ENCODE results near the gene NXT1.
A peak's percentile ranks its signal among the peaks of the same experiment; 100 is the strongest.
"Not testable (repeated sequence)": the region's sequence is repeated elsewhere in the genome, so short reads cannot be mapped to it uniquely, and the experiment has no call there.

Gene NXT1

GRCh38 chr20:23331450-23332350 lies 18.9 kb upstream of the NXT1 start:
- DNase-seq = no peak

DNA sequence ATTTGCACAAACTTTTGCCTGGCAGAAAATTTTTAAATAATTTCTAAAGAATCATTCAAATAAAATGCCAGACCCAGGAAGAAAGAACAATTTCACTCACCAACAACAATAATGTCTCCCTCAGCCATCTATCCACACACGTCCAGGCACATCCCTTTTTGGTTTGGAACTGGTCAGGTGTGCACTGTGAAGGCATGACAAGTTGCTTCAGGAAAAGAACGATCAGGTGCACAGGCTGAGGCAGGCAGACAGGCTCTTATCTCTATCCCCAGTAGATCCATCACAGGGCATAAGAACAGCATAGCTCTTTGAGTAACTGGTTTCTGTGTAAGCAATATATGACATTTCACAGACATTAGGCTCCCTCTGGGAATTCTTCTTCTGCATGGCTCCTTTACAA lies 18.1 kb upstream of the NXT1 start:
- no peak for DNase-seq

GRCh38 chr20:23334111-23334510 lies 16.5 kb upstream of the NXT1 start:
- DNase-seq = no peak

DNA sequence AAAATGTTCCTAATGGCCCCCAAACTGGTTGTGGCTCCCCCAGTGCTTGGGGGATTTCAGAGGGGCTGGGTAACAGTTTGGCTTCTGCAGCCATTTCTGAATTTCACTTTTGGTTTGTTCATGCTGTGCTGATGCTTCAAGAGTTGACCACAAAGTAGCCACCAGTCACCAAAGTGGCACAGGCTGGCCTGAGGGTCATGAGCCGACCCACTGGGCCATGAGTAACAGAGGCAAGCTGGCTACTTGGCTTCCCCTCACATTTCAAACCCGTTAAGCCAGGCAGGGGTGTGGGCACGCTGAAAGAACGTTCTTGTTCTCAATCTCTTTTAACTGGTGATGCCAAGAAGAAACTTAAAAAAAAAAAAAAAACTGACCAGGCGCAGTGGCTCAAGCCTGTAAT lies 15.1 kb upstream of the NXT1 start:
- DNase-seq = no peak

DNA sequence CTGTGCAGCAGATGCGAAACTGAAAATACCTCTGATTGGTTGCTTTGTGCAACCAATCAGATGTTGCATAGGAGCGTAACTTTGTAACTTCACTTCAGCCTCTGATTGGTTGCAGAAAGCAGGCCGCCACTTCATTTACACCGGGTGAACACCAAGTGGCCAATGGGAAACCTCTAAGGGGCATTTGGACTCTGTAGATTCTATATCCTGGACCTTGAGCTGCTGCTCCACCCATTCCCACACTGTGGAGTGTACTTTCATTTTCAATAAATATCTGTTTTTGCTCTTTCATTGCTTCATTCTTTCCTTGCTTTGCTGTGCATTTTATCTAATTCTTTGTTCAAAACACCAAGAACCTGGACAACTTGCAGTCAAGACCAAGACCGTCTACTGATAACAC lies 14.1 kb upstream of the NXT1 start:
- no peak for DNase-seq

DNA sequence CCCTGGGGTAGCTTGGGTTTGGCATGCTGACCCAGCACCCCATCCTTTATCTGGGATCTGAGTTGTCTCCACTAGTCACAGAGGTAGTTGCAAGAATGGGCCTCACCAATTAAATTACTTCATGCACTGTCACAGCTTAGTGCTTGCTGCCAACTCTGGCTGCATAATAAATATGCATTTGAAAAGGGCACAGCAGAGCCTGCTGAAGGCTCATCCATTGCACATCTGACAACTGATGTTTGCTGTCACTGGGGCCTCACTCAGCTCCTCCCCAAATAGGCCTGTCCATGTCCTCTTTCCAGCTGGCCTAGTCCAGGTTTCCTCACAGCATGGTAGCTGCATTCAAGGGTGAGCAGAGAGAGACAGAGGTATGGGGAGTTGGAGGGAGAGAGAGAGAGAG lies 13.3 kb upstream of the NXT1 start:
- DNase-seq = no peak

DNA sequence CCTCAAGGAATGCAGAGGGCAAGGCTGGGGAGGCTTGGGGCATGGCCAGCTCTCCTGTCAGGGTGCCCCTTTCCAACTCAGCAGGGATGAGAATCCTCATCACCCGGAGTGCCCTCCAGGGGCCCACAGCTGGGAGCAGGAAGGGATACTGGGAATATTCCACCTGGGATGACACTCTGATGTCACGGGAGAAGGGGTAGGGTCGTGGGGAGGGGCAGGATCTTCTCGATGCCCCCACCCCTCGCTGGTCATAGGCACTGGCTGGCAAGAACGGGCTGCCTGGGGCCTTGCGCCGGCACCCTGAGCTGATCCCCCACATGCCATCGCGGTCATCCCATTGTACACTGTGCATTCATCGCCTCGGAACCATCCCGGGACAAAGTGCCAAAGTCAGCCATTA lies 10.6 kb upstream of the NXT1 start:
- no peak for DNase-seq

DNA sequence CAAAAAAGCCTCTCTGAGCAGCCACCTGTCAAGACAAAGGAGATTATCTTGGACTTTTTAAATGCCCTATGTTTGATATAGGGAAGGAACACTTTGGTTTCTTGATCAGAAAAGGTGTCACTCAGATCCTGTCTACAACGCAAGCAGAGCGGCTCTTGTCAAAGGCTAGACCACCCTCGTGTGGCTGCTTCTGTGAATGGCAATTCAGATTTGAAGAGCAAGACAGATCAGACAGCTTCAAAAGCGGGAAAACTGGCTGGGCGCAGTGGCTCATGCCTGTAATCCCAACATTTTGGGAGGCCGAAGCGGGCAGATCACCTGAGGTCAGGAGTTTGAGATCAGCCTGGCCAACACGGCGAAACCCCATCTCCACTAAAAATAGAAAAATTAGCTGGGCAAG lies 10.1 kb upstream of the NXT1 start:
- peak; percentile 26 to 37 for DNase-seq

DNA sequence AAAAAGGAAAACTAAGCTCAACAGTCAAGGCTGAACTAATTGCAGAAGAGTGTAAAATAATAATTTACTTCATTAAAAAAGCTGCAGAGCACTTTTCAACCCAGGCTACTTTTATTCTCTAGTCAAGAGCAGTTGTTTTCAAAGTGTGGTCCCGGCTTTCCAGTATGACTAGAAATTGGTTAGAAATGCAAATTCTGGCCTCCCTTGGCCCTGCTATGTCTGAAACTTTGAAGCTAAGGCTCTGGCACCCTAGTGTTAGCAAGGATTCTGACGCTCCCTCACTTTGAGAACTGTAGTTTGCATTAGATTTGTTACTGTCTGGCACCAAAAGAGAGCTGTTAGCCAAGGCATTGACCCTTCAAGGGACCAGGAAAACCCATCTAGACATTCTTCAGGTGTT lies 9.5 kb upstream of the NXT1 start:
- DNase-seq = no peak

GRCh38 chr20:23343590-23343989 lies 7.0 kb upstream of the NXT1 start:
- DNase-seq = no peak

DNA sequence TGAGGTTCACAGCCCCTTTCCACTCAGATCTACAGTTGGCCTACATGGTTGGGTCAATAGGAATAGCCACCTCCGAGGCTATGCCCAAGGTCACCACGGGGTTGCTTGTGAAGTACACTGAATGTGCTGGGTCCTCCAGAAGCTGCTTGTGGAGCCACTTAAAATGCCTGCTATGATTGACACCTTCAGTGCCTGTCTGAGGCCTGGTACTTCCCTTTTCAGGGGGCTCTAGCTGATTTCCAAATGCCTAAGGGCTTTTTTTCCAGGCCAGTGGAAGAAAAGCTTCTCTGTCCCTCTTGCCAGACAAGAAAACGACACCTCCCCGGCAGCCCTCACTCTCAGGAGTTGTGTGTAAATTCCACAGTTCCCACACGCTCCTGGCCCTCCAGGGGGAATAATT lies 6.3 kb upstream of the NXT1 start:
- DNase-seq = no peak

- DNase-seq = no peak
These were observed 4.6 kb upstream of the NXT1 start for GRCh38 chr20:23346002-23346401.

DNA sequence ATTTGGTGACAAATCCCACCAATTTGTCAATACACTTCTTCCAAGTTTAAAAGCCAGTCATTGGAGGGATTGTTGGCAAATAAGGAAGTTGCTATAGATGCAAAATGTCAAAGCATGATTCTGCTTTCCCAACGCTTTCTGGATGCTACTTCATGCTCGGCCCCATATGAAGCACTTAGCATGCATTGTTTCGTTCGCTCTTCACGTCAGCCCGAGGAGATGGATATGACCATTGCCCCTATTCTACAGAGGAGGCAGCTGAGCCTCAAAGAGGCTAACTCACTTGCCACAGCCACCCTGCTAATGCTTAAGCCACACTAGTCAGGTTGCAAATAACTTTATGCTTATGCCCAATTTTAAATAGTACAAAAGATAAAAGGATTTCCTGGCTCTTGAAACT lies 2.8 kb upstream of the NXT1 start:
- DNase-seq = no peak

- not testable (repeated sequence) for DNase-seq
These were observed 2.1 kb upstream of the NXT1 start for GRCh38 chr20:23348510-23348909.

DNA sequence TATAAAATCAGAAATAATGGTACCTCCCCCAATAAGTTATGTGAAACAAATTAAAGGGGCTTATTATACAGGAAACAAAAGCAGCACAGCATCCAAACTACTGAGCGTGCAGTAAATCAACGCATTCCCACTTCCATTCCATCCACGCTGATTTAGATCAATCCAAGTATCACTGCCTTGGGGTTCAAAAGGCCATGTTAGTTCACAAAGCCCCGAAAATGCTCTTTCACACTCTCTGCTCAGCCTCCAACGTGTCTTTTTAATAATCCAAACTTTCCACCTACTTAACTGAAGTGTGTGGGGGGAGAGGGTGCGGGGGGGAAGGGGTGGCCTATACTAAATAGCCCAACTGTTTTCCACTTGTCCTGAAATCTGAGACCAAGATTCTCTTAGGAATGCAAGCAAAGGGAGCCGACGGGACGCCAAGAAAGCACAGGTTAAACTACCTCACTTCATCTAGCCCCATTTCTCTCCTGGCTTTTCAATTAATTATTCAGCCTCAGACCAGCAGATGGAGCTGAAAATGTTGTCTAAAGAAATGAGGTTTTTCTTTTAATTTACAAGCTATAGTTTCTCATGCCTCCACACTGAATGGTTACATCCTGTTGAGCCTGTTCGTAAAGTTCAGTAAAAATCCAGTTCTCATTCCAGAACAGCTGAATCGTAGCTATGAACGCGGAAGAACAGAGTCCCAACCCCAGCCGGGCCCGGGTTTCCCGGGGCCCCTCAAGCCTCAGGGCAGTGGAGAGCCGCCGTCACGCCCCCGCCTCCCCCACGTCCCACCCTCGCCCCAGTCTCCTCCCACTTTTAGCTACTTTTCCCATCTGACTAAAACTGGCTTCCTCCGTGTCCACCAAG lies 1.0 kb upstream of the NXT1 start:
- peak in 1 of 2 donors; percentile 85 for DNase-seq

DNA sequence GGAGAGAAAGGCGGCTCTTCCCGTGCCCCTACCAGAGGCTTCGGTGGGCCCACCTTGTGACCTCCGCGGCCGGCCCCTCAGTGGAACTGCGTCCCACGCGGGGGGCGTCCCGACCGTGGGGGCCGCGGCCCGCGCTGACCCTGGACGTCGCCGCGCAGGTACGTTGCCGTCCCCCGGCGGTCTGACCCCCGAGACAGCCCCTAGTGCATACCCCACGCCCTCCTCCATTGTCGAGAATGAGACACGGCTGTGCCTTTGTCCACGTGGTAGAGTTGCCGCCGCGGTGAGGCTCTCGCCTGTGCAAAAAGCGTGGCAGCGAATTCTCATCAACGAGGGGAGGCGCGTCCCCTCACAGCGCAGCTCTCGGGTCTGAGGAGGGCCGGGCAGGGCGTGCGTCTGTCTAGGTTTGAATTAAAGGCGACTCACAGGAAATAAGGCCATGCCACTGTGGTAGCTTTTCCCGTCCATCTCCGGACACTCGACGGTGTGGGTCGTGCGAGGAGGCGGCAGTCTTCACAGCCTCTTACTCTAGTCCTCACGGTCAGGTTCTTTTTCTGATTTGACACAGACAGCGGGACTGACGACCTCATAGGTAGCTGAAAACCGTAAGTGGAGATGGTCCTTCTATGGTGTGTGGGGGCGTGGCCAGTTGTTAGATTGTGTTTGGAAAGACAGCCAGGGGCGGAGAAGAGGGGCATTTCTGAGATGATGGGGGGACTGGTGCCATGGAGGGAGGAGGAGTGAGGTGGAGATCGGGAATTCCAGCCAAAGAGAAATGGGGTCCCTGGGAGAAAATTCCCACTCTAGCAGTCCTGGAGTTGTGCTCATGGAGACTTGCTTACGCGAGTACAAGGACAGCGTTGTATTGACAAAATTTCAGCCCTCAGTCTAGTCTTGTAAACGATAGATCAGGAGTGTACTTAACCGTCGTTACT lies 580 bp downstream of the NXT1 start:
- peak; percentile 73 to 78 for DNase-seq

- no peak for DNase-seq
These were observed 5.6 kb downstream of the NXT1 start for GRCh38 chr20:23356203-23356602.

- DNase-seq = peak; percentile 100
These were observed 7.4 kb downstream of the NXT1 start for GRCh38 chr20:23357767-23358562.

DNA sequence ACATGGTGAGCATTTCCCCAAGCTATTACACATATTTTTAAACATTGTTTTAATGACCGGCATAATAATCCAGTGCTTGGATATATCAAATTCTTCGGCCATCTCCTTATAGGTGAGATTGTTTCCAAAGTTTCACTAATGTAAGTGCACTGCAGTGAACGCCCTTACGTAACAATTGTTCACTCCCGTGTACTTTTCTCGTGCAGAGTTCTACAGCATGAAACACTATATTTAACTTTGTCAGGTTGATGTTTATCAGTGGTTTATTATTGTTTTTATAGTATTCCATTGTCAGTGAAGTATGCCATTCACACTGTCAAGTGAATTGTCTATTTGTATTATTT lies 7.9 kb downstream of the NXT1 start:
- no peak for DNase-seq

- DNase-seq = no peak
These were observed 8.5 kb downstream of the NXT1 start for GRCh38 chr20:23358923-23359593.

- DNase-seq = no peak
These were observed 9.9 kb downstream of the NXT1 start for GRCh38 chr20:23360531-23360930.

GRCh38 chr20:23361119-23361475 lies 10.5 kb downstream of the NXT1 start:
- peak in 1 of 2 donors; percentile 19 for DNase-seq

All from CD4-positive, alpha-beta T cell treated with Interleukin-1 beta for 1 hour (primary cell).